GM19438 (cell line): Measurements from ENCODE around the gene MOGAT3.

Experiments
- ATAC-seq: cut with Tn5 transposase; IDR thresholded peaks from one replicate; pipeline ENCODE4 v1.9.1; 2021; ENCODE audit warnings: low read depth; ENCODE audit not compliant: unreplicated experiment

The MOGAT3 gene

DNA sequence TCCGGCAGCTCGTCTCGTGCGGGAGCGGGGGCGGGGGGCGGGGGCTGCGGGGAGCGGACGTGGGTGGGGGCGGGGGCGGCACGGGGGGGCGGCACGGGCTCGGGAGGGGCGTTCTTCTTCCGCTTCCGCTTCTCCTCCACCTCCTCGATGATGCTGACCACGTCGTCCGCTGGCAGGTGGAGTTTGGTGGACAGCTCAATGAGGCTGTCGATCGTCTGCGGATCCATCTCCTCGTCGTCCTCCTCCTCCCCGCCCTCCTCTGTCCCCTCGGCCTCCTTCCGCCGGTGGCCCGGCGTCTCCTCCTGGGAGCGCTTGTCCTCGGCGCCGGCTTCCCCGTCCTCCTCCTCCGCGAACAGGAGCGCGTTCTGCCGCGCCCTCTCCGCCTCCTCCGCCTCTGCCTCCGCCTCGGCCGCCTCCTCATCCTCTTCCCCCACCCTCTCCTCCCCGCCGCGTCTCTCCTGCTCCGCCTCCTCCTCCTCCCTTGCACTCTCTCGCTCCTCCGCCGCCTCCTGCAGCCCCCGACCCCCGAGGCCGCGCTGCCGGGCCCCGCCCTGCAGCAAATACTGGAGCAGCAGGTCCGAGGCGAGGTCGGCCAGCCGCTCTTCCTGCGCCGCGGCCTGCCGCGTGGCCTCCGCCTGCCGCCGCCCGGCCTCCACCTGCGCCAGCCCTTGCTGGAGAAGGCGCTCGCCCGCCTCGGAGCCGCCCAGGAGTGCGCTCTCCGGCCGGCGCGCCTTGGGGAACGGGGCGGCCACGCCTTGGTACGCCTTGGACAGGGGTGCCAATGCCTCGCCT lies 37.4 kb downstream of the MOGAT3 start:
- no peak for ATAC-seq

DNA sequence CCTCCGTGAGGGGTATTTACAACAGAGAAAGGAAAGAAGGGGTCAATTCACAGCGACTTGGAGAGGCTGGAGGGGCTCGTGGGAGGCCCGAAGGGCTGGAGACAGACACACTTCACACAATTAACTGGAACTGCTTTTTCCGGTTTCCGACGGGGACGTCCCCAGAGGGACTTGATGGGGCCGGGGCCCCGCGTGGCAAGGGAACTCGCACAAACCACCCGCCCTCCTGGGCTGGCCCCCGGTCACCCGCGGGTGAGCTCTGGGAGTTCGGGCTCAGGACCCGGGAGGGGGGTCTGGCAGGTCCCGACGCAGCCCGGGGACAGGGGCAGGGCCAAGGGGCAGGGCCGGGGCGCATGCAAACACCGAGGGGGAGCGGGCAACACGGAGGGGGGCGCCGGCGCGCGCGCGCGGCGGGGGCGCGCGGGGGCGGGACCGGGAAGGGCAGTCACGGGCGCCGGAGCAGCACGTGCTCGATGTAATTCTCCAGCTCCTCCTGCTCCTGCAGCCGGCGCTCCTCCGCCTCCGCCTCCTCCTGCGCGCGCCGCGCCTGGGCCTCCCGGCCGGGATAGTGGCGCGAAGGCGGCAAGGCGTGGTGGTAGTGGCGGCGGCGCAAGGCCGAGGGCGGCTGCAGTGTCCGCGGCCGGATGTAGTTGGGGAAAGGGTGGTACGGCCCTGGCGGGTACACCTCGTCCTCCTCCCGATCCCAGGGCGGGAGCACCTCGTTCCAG lies 38.1 kb downstream of the MOGAT3 start:
- no peak for ATAC-seq

DNA sequence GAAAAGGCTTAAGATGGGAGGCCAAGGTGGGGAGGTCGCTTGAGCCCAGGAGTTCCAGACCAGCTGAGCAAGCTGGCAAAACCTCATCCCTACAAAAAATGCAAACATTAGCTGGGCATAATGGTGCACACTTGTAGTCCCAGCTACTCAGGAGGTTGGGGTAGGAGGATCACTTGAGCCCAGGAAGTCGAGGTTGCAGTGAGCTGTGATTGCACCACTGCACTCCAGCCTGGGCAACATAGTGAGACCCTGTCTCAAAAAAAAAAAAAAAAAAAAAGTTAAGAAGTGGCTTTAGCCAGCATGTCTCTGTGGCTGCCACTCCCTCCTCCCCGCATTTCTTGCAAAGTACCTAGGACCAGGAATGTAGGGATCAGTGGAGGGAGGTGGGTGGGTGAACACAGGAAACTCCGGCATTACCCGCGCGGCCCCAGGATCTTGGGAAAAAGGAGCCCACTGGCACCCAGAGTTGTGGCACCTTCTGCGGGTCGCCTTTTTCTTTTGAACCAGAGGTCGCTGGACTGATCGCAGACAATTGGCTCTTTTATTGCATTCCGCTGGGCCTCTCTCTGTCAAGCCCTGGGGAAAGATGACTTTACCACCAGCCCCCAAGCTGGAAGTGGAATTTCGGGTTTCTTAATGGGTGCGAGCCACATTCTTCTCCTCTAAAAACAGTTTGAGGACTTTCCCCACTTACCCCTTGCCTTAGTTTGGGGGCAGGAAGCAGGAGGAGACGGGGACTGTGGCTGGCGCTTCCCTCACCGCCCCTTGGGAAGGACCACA lies 39.0 kb downstream of the MOGAT3 start:
- ATAC-seq, result no peak

DNA sequence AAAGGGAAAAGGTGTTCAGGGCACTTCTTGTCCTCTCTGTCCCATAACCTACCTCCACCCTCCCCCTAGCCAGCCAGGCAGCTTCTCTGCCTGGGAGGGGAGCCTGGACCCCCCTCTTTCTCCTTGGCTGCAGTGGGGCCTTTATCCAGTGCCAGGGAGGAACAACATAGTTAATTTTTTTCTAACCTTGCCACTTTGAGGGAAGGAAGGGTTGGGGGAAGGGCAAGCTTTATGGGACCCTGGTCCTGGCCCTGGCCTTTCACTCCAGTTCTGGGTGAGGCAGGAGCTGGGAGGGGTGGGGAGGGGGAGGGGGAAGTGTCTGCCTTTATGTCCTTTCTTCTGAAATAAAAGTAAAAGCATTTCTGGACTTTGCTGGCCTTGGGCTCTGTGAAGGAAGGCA lies 39.9 kb downstream of the MOGAT3 start:
- no peak for ATAC-seq

DNA sequence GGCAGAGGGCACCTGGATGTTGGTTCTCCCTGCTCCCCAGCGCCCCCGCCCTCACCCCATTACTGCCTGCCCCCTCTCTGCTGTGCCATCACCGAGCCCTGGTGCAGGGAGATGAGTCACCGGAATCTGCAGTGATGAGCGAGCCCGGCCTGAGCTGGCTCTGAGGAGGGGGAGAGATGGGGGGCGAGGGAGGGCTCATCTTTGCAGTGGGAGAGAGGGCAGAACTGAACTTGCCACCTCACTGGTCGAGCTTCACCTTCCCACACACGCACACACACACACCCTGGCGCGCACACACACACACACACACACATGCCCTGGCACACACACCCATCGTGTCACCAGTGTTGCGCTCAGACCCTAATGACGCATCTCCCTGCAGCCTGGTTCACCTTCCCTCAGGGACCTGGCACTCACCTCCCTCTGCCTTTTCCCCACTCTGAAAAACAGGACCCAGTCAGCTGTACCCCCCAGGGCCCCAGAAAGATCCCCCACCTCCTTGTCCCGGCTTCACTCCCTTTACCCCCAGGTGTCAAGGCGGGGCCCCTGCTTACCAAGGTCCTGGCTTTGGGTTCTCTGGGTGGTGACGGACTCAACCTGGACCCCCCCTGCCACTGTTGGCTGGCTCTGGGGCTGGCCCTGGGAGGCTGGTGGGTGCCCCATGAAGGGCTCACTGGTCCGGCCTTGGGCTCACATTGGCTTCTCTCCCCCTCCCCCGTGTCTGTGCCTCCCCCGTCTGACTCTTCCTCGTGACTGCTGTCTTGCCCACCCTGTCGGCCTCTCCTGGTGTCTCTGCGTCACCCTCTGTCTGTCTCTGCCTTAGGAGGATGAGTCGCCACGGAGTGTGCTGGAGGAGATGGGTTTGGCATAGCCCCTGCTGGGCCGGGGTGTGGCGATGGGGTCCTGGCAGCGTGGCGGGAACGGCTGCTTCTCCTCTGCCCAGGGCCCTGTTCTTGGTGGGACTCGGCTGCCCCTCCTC lies 40.9 kb downstream of the MOGAT3 start:
- ATAC-seq, result no peak

DNA sequence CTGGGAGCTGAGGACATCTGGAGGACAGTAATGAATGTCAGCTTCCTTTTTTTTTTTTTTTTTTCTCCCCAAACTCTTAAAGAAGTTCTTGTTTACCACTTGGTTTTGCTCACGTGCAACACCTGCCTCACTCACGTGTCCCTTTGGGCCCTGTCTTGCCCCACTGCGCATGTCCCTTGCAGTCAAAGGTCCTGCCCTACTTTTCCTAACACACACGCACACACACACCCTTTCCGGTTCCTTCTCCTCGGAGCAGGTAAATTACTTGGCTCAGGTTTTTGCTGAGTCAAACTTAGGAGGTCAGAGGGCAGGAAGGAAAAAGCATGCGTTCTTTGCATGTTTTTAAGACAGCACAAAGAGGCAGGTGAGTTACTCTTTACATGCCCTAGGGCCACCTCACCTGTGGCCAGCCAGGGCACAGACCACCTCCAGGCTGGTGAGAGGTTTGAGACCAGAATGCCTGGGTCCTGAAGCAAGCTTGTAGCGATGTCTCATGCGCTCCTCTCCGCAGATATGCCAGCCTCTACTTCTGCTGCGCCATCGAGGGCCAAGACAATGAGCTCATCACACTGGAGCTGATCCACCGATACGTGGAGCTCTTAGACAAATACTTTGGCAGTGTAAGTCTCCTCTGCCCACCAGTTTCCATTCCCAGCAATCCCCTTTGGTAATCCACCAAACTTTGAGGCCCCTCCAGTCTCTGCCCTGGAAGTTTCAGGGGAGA lies 43.8 kb downstream of the MOGAT3 start:
- ATAC-seq, result no peak

DNA sequence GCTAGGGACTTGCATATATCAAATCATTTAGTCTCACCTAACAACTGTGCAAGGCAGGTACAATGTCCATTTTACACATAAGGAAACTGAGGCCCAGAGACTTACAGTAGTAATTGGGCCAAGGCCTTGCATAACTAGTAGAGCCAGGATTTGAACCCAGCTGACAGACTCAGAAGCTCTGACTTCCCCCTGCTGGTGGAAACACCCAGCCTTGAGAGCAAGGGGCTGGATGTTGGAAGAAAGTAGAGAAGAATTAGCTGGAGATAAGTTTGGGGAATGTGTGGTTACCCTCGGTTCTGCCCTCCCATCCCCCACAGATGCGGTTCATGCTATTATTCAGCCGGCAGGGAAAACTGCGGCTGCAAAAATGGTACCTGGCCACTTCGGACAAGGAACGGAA lies 44.6 kb downstream of the MOGAT3 start:
- ATAC-seq, result no peak

DNA sequence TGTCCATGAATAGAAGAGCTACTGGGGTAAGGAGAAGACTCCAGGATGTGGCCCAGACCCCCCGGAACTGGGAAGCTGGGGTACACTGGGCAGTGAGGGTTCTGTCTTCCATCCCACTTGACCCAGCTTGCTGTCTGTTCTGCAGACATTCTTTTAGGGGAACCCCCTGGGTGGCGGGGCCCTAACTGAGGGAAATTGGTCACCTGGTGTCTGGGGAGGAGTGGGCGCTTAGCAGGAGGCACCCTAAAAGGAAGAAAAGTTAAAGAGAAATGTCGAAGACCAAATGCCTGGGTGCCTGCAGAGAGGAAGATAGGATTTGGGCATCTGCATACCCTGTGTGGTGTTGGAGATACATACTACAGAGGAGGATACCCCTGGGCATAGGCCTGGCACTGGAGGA lies 45.5 kb downstream of the MOGAT3 start:
- ATAC-seq, result no peak

DNA sequence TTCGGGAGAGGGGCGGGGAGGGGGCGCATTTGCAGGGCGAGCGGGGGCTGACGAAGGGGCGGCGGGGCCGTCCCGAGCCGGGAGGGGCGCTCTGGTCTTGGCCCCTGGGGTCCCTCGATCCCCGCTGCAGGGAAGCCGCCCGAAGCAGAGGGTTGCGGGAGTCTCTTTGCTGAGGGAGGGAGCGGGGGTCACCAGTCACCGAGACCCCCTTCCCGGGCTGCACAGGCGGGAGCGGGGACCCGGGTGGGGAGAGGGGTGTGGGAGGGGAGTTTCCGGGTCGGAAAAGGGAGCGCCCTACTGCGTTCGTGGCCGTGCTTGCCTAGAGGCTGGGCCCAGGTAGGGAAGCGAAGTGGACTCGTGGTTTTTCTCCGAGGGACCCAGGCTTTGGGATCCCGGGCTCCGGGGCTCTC lies 46.1 kb downstream of the MOGAT3 start:
- ATAC-seq, result no peak

DNA sequence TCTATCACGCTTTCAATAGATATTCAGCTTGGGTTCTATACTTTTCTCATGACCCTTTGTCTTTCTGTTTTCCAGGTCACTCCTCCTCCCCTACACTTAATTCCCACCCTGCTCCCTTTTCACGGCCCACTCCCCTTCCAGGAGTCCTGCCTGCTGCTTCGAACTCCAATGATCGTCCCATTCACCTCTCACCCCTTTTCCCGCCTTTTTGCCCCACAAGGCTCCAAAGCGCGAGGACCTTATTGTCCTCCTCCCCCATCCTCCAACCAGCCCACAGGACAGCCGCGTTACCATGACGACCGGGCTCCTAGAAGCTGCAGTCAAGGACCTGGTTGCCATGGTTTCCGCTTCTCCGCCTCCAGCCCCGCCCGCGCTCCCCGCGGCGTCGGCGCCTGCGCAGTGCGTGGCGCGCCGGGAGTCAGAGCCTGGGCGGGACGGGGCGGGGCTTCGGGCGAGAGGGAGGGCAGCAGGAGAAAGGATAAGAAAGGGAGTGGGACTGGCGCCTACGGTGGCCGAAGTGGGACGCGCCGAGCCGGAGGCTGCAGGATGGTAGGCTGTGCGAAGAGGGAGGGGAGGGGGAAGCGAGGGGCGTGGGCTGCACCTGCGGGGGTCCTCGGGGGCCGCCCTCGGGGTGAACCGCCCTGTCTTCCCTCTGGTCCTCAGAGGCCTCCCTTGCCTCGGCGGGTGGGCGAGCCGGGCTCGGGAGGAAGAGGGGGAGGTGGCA lies 46.7 kb downstream of the MOGAT3 start, which contains the start of gene AP1S1:
Gene AP1S1, plus strand, starts transcription at position 508 of the 724 bp plus-strand sequence. Its CDS starts 39 bp downstream, at position 547.
- ATAC-seq, result peak; percentile 78

DNA sequence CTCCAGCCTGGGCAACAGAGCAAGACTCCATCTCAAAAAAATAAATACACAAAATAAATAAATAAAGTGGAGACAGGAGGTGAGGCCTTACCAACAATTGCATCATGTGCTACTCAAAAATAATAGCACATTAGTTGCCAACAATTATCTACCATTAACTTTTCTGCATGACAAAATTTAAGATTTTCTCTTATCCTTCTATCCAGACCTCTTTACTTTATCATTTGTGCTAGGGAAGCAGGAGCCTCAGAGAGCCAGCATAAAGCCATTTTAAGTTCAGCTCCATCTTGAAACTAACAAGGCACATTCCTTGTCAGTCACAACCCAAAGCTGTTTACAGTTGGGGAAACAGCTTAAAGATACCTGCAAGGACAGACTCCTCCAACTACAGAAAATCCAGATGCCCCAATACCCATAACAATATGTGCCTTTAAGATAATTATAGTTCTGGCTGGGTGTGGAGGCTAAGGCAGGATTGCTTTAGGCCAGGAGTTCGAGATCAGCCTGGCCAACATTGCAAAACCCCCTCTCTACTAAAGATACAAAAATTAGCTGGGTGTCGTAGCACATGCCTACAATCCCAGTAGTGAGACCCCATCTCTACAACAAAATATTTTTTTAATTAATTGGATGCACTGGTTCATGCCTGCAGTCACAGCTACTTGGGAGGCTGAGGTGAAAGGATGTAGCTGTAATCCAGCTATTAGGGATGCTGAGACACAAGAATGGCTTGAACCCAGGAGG lies 48.8 kb downstream of the MOGAT3 start:
- no peak for ATAC-seq
